GM23338 (cell line): ENCODE data around the gene PMP22.

Experiments
- EZH2 ChIP-seq: fragments of 200-600 bp; sonication (generic); IDR thresholded peaks from one replicate; pipeline ENCODE4 v1.8.0; 2017; ENCODE audit warnings: antibody characterized with exemption, mild to moderate bottlenecking, low read depth; ENCODE audit not compliant: unreplicated experiment
- EZH2phosphoT487 ChIP-seq: fragments of 200-600 bp; sonication (generic); IDR thresholded peaks from one replicate; pipeline ENCODE4 v1.8.1; 2018; ENCODE audit warnings: antibody characterized with exemption; ENCODE audit not compliant: unreplicated experiment
- JUNB ChIP-seq: IDR thresholded peaks from one replicate; pipeline ENCODE4 v1.6.1; 2016; ENCODE audit warnings: antibody characterized with exemption; ENCODE audit not compliant: unreplicated experiment
- POLR2AphosphoS5 ChIP-seq: IDR thresholded peaks from 2 replicates; pipeline ENCODE4 v1.6.1; 2016; ENCODE audit warnings: antibody characterized with exemption, low read depth
- TF ChIP-seq, protein P1 (sequence below), 2 experiments: fragments of 200-600 bp in 1 of 2; sonication (generic) in 1 of 2; conservative IDR thresholded peaks; 2 replicates each; pipeline versions ENCODE4 v1.5.1 to v1.6.1; 2016 to 2017; ENCODE audit warnings: antibody characterized with exemption in 2 of 2, low read depth in 2 of 2, mild to moderate bottlenecking in 2 of 2, moderate library complexity in 1 of 2
- TF ChIP-seq, protein P2 (sequence below): IDR thresholded peaks from one replicate; pipeline ENCODE4 v1.6.1; 2018; ENCODE audit warnings: antibody characterized with exemption; ENCODE audit not compliant: unreplicated experiment

- TF ChIP-seq, protein P1, sequence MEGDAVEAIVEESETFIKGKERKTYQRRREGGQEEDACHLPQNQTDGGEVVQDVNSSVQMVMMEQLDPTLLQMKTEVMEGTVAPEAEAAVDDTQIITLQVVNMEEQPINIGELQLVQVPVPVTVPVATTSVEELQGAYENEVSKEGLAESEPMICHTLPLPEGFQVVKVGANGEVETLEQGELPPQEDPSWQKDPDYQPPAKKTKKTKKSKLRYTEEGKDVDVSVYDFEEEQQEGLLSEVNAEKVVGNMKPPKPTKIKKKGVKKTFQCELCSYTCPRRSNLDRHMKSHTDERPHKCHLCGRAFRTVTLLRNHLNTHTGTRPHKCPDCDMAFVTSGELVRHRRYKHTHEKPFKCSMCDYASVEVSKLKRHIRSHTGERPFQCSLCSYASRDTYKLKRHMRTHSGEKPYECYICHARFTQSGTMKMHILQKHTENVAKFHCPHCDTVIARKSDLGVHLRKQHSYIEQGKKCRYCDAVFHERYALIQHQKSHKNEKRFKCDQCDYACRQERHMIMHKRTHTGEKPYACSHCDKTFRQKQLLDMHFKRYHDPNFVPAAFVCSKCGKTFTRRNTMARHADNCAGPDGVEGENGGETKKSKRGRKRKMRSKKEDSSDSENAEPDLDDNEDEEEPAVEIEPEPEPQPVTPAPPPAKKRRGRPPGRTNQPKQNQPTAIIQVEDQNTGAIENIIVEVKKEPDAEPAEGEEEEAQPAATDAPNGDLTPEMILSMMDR (conservative IDR thresholded peaks at IDR 0.05; ENCODE audit: low read depth in 2 of 2): no peak
- TF ChIP-seq EZH2 (no peak), POLR2AphosphoS5 (no peak), EZH2phosphoT487 (no peak), JUNB (no peak)
- TF ChIP-seq, protein P2, sequence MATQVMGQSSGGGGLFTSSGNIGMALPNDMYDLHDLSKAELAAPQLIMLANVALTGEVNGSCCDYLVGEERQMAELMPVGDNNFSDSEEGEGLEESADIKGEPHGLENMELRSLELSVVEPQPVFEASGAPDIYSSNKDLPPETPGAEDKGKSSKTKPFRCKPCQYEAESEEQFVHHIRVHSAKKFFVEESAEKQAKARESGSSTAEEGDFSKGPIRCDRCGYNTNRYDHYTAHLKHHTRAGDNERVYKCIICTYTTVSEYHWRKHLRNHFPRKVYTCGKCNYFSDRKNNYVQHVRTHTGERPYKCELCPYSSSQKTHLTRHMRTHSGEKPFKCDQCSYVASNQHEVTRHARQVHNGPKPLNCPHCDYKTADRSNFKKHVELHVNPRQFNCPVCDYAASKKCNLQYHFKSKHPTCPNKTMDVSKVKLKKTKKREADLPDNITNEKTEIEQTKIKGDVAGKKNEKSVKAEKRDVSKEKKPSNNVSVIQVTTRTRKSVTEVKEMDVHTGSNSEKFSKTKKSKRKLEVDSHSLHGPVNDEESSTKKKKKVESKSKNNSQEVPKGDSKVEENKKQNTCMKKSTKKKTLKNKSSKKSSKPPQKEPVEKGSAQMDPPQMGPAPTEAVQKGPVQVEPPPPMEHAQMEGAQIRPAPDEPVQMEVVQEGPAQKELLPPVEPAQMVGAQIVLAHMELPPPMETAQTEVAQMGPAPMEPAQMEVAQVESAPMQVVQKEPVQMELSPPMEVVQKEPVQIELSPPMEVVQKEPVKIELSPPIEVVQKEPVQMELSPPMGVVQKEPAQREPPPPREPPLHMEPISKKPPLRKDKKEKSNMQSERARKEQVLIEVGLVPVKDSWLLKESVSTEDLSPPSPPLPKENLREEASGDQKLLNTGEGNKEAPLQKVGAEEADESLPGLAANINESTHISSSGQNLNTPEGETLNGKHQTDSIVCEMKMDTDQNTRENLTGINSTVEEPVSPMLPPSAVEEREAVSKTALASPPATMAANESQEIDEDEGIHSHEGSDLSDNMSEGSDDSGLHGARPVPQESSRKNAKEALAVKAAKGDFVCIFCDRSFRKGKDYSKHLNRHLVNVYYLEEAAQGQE: no peak
Observed at GRCh38 chr17:15290605-15291004, 25.5 kb upstream of the PMP22 start.
